ENCODE results near the gene CAP2.

- no peak for TF ChIP-seq IRF1 (CRISPR knock-in tag; IDR thresholded peaks at IDR 0.05; ENCODE audit: borderline replicate concordance)
- TF ChIP-seq ELF4 (CRISPR knock-in tag; IDR thresholded peaks at IDR 0.05): no peak
- no peak for TF ChIP-seq CTCF (IDR thresholded peaks at IDR 0.05 in 2 of 3, conservative IDR thresholded peaks at IDR 0.05 in 1 of 3; ENCODE audit: insufficient read depth in 2 of 3, low read depth in 1 of 3, low read length in 3 of 3)
- no peak for TF ChIP-seq KLF13 (tag; IDR thresholded peaks at IDR 0.05; ENCODE audit: borderline replicate concordance, low read depth)
- no peak for TF ChIP-seq YY1 (IDR thresholded peaks at IDR 0.05; ENCODE audit: borderline replicate concordance in 1 of 3, control insufficient read depth in 1 of 3, extremely low read depth in 1 of 3, insufficient read depth in 3 of 3, insufficient read length in 1 of 3, insufficient replicate concordance in 2 of 3, low read depth in 1 of 3, low read length in 2 of 3)
- TF ChIP-seq TCF15 (CRISPR knock-in tag; IDR thresholded peaks at IDR 0.05): no peak
- TF ChIP-seq RNF2 (IDR thresholded peaks at IDR 0.05): no peak
- TF ChIP-seq FOXM1 (IDR thresholded peaks at IDR 0.05; ENCODE audit: low read depth): no peak
- TF ChIP-seq FOXM1 (CRISPR knock-in tag; IDR thresholded peaks at IDR 0.05; ENCODE audit: low read depth): no peak
These were observed 23.4 kb downstream of the CAP2 start for GRCh38 chr6:17416806-17417205.
